GM21723 (cell line): ENCODE data around the gene PLA2G4B.

Source experiments
- ATAC-seq: cut with Tn5 transposase; IDR thresholded peaks from one replicate; pipeline ENCODE4 v1.9.1; 2021; ENCODE audit warnings: mild to moderate bottlenecking, moderate library complexity; ENCODE audit not compliant: unreplicated experiment

The PLA2G4B gene

GRCh38 chr15:41838400-41838897 is at the start of gene PLA2G4B:
Gene PLA2G4B (plus strand): TSS chr15:41838847. CDS start chr15:41838914, 67 bp downstream.
- no peak for ATAC-seq

- no peak for ATAC-seq
These were observed 49.4 kb upstream of the PLA2G4B start for GRCh38 chr15:41789236-41789635.

- ATAC-seq = no peak
These were observed 49.0 kb upstream of the PLA2G4B start for GRCh38 chr15:41789662-41790061.

- ATAC-seq = no peak
These were observed 48.5 kb upstream of the PLA2G4B start for GRCh38 chr15:41790169-41790568.

GRCh38 chr15:41790756-41791546 is 47.7 kb upstream of the PLA2G4B start:
- ATAC-seq = no peak

GRCh38 chr15:41791547-41791937 is 47.1 kb upstream of the PLA2G4B start:
- ATAC-seq = no peak

GRCh38 chr15:41792000-41792637 is 46.5 kb upstream of the PLA2G4B start:
- no peak for ATAC-seq

GRCh38 chr15:41794081-41794480 is 44.6 kb upstream of the PLA2G4B start:
- no peak for ATAC-seq

GRCh38 chr15:41795996-41796856 is 42.4 kb upstream of the PLA2G4B start:
- no peak for ATAC-seq

- no peak for ATAC-seq
These were observed 41.3 kb upstream of the PLA2G4B start for GRCh38 chr15:41797201-41797944.

GRCh38 chr15:41798607-41799487 is 39.8 kb upstream of the PLA2G4B start:
- no peak for ATAC-seq

GRCh38 chr15:41799488-41799805 is 39.2 kb upstream of the PLA2G4B start:
- ATAC-seq = no peak

GRCh38 chr15:41801185-41801584 is 37.5 kb upstream of the PLA2G4B start:
- ATAC-seq = no peak

- ATAC-seq = no peak
These were observed 36.7 kb upstream of the PLA2G4B start for GRCh38 chr15:41801850-41802455.

- ATAC-seq = no peak
These were observed 34.3 kb upstream of the PLA2G4B start for GRCh38 chr15:41804361-41804760.

- ATAC-seq = no peak
These were observed 33.6 kb upstream of the PLA2G4B start for GRCh38 chr15:41804916-41805666.

- no peak for ATAC-seq
These were observed 32.9 kb upstream of the PLA2G4B start for GRCh38 chr15:41805711-41806110.

GRCh38 chr15:41806291-41807181 is 32.1 kb upstream of the PLA2G4B start:
- ATAC-seq = no peak
